Endothelial cell (in vitro differentiated cells): ENCODE measurements around the gene TREML4. TPM values are rescaled to one million over a fixed set of nuclear protein-coding genes. Genes with fewer than 3 reads are reported as not detected.

Source experiments
- DNase-seq: peaks from one replicate; pipeline ENCODE4 v3.0.0; 2021; ENCODE audit warnings: low spot score
- H3K27ac Mint-ChIP-seq: one replicate; pipeline ENCODE4 v1.8.0; 2021; ENCODE audit warnings: mixed read lengths, inconsistent platforms; ENCODE audit not compliant: unreplicated experiment
- H3K27me3 Mint-ChIP-seq: one replicate; pipeline ENCODE4 v1.8.0; 2021; ENCODE audit warnings: mild to moderate bottlenecking, moderate library complexity, mixed read lengths, inconsistent platforms; ENCODE audit not compliant: unreplicated experiment
- H3K36me3 Mint-ChIP-seq: one replicate; pipeline ENCODE4 v1.8.0; 2021; ENCODE audit warnings: mild to moderate bottlenecking, low read depth, mixed read lengths, inconsistent platforms; ENCODE audit not compliant: unreplicated experiment
- H3K4me1 Mint-ChIP-seq: one replicate; pipeline ENCODE4 v1.8.0; 2021; ENCODE audit warnings: mild to moderate bottlenecking, mixed read lengths, inconsistent platforms; ENCODE audit not compliant: unreplicated experiment
- H3K4me3 Mint-ChIP-seq: one replicate; pipeline ENCODE4 v1.8.0; 2021; ENCODE audit warnings: mild to moderate bottlenecking, mixed read lengths, inconsistent platforms; ENCODE audit not compliant: unreplicated experiment
- H3K9me3 Mint-ChIP-seq: one replicate; pipeline ENCODE4 v1.8.0; 2021; ENCODE audit warnings: mixed read lengths, inconsistent platforms; ENCODE audit not compliant: unreplicated experiment
- CTCF ChIP-seq: fragments of 200-600 bp; sonication (generic); IDR thresholded peaks from one replicate; pipeline ENCODE4 v1.5.0; 2021; ENCODE audit warnings: antibody characterized with exemption; ENCODE audit not compliant: unreplicated experiment
- long read RNA-seq: library from polyadenylated mRNA; unstranded; transcript quantifications from one replicate; pipeline ENCODE4 v2.0.0, GENCODE V29; 2020; ENCODE audit not compliant: unreplicated experiment
- total RNA-seq: library from RNA; stranded (reverse); fragmentation: NEBNext Ultra II Directional; extraction: Animal tissue kit (Norgen Biotek cat#: 25700); gene quantifications from one replicate; pipeline ENCODE4 v1.2.1, GENCODE V29; 2021; ENCODE audit not compliant: unreplicated experiment

TREML4 gene
- total RNA-seq, result 0.15 TPM
- long read RNA-seq, result 0 reads

GRCh38 chr6:41228096-41228495 is at the start of gene TREML4:
Gene TREML4, plus strand, starts transcription at chr6:41228349. Its CDS starts 79 bp downstream, at chr6:41228428.
- Mint-ChIP-seq H3K9me3 (no peaks in the 10 kb centered on the region), H3K36me3 (no peaks in the 10 kb centered on the region), H3K4me3 (no peak within 1 kb of the TSS), H3K4me1 (no peaks in the 10 kb centered on the region), H3K27me3 (peaks cover 7% of the 10 kb centered on the region), H3K27ac (no peak within 1 kb of the TSS)
- no peak for TF ChIP-seq CTCF
- DNase-seq, result no peak

GRCh38 chr6:41179163-41179562 is 49.0 kb upstream of the TREML4 start:
- no peaks in the 10 kb centered on the region for H3K9me3 Mint-ChIP-seq
- no peak for TF ChIP-seq CTCF
- no peak for DNase-seq
- no peak overlapping the region for H3K27ac Mint-ChIP-seq
- no peak overlapping the region for H3K4me3 Mint-ChIP-seq
- no peaks in the 10 kb centered on the region for H3K36me3 Mint-ChIP-seq
- H3K4me1 Mint-ChIP-seq, result peaks cover 2% of the 10 kb centered on the region
- H3K27me3 Mint-ChIP-seq, result peaks cover 2% of the 10 kb centered on the region

GRCh38 chr6:41181566-41181965 is 46.6 kb upstream of the TREML4 start:
- no peak overlapping the region for H3K4me3 Mint-ChIP-seq
- H3K27me3 Mint-ChIP-seq, result peaks cover 2% of the 10 kb centered on the region
- no peaks in the 10 kb centered on the region for H3K36me3 Mint-ChIP-seq
- no peak for TF ChIP-seq CTCF
- peaks cover 8% of the 10 kb centered on the region for H3K4me1 Mint-ChIP-seq
- no peak overlapping the region for H3K27ac Mint-ChIP-seq
- no peaks in the 10 kb centered on the region for H3K9me3 Mint-ChIP-seq
- DNase-seq, result no peak

GRCh38 chr6:41182069-41183034 is 45.8 kb upstream of the TREML4 start:
- Mint-ChIP-seq H3K4me1 (peaks cover 14% of the 10 kb centered on the region), H3K9me3 (no peaks in the 10 kb centered on the region), H3K27ac (no peak overlapping the region), H3K27me3 (peaks cover 2% of the 10 kb centered on the region), H3K36me3 (no peaks in the 10 kb centered on the region), H3K4me3 (no peak overlapping the region)
- peak; percentile 61 for TF ChIP-seq CTCF
- DNase-seq, result peak; percentile 54

- Mint-ChIP-seq H3K36me3 (no peaks in the 10 kb centered on the region), H3K27me3 (peaks cover under 1% of the 10 kb centered on the region), H3K4me3 (no peak overlapping the region), H3K27ac (no peak overlapping the region), H3K4me1 (peaks cover 13% of the 10 kb centered on the region), H3K9me3 (no peaks in the 10 kb centered on the region)
- TF ChIP-seq CTCF, result no peak
- no peak for DNase-seq
Measured at GRCh38 chr6:41184761-41185160, 43.4 kb upstream of the TREML4 start.
